ENCODE measurements around the gene PCED1B.
A peak's percentile ranks its signal among the peaks of the same experiment; 100 is the strongest.

Gene PCED1B

DNA sequence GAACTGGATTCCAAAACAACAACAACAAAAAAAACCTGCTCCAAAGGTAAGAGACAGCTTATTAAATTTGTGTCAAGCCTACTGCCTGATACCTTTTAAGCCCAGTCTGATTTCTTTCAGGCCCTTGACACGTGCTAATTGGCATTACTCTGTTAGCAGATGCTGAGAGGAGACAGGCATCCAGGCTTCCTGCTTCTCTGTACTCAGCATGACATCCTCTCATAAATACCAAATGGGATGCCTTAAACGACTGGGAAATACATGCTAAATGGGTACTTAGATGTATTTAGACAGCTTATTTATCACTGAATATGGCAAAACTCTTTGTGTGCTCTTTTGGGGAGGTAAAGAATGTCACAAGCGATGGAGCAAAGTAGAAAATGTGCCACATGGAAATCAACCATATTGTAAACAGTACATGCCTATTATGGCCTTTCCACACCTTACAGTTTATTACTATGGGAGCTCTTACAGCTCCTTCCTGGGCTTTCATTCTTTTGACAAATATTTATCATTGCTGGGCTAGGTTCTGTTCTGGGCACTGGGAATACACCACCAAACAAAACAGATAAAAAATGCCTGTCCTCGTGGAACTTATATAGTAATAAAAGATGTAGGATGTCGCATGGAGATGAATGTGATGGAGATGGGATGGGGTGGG is 11.5 kb upstream of the PCED1B start:
- no peak for DNase-seq

DNA sequence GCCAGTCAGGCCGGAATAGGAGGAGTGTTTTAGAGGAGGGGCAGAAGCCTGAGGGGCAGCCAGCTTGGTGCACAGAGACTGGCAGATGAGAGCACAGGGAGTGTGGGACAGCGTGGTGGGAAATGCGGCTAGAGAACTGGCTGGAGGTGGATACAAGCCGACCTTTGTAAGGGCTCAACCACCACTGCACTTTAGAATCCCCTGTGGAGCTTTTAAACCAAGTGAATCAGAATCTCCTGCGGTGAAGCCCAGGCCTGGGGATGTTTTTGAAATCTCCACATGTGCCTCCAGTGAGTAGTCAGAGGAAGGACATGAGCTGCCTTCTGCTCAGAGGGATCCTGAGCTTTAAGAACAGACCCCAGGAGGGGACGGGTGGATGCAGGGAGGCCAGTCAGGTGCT is 10.9 kb upstream of the PCED1B start:
- no peak for DNase-seq

DNA sequence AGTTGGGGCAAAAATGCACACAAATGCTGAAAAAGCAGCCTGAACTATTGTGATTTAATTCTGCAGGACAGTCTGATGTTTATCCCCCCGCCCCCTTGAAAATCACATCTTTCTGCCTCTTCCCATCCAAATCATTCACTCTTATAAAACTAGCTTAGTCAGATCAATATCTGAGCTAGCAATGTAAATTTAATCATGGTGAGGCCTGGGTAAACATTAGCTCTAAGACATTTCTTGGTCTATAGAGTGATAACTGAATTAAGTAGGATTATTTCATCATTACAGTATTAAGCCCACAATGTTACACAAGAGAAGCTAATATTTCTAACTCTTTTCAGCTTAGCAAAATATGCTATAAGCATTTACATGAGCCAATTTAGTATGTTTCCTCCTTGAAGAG is 9.1 kb upstream of the PCED1B start:
- DNase-seq, result no peak

DNA sequence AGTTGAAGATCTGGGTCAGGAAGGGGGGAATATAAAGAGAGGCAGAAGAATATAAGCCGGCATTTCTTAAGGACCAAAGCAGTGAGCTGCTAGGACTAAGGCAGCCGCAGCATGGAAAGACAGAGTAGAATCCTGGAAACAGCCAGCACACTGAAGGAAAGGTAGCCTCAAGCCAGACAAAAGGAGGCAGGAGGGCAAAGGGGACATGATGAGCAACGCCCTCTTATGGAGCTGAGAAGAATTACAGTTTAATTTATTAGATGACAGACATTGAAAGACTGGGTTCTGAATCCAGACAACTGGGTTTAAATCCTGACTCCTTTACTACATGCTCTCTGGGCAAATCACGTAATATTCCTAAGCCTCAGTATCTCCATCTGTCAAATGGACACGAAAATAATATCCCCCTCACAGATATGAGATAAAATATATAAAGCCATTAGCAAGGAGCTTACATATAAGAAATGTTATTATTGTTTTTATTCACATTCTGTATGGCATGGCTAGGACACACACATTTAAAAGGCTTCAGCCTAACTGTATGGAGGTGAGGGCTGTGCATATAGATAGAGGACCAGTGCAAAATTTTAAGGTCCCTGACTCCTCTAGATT is 8.1 kb upstream of the PCED1B start:
- DNase-seq, result no peak

- no peak for DNase-seq
Measured at GRCh38 chr12:47073951-47074350, 5.5 kb upstream of the PCED1B start.

- no peak for DNase-seq
Measured at GRCh38 chr12:47074757-47075156, 4.7 kb upstream of the PCED1B start.

- DNase-seq, result no peak
Measured at GRCh38 chr12:47075192-47076084, 4.0 kb upstream of the PCED1B start.

DNA sequence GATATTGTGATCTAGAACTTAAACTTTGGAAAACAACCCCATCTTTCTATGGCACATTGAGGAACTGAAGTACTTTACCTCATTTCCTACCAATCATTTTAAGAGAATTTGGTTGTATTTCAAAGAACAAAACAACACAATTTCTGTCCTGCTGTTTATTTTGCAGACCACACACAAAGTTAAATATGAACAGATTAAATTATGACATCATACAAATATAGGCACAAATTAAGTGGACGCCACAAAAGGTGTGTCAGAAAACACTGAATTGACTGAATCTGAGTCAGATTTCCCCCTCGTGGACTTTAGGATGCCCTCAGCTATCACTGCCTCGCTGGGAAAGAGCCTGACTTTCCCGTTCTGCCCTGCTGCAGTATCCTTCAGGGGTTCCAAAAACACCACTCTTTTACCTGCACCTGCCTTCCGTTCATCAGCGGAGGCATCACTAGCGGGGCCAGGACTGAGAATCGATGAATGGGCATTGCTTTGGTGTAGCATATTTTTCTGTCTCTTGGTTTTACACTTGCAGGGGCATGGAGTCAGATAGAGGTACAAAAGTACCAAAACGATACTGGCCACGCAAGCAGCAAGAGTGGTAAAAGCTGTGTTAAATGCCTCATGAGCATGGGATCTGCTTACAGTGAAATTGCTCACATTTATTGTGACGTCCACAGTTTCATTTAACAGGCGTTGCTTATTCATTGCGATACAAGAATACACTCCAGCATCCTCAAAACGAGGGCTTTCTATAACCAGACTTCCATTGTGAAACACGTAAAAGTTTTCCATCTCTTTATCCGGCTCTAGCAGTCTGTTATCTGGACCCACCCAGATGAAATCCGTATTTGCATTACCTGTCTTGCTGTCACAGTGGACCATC is 2.0 kb upstream of the PCED1B start:
- no peak for DNase-seq

DNA sequence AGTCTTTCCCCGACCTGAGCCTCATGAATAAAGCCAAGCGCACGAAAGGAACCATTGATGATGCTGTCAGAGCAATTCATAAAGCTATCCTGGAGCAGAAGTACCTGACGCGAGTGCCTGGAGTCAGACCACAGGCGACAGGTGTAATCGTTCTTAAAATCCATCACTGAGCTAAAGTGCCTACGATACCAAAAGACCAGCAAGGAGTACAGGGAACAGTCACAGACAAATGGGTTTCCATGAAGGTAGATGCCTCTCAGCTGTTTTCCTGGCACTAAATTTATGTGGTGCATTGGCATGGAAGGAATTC is 1.4 kb upstream of the PCED1B start:
- no peak for DNase-seq

DNA sequence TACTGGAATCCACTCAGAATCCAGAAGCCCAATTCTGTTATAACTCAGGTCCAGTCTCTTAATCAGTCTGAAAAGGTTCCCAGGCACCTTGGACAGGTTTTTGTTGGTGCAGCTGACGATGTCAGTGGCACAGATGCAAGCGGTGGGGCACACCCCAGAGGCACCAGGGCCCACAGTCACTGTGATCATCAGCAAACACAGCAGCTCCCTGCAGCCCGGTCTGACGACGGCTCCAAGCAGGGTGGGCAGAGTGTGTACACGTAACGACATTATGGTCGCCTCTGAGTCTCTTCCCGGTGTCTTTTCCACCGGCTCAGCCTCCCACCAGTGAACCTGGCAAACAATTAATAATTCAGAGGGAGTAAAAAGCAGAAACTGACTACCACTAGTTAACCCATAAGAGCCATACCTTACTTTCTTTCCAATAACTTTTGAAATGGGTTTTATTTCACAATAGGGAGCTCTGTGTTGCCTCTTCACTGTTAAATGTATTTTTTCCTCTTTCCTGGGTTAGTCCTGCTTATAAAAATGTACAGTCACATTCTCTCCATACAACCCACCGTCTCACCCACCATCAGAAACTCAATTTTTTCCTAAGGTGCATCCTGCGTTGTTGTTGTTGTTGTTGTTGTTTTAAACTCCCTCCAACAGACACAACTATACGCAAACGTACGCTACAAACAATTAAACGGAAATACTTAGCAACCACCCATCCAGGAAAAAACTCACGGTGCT is 521 bp upstream of the PCED1B start:
- DNase-seq, result peak; percentile 18

GRCh38 chr12:47079981-47080724 is 732 bp downstream of the PCED1B start:
- DNase-seq, result peak; percentile 10

GRCh38 chr12:47080725-47081502 is 1.5 kb downstream of the PCED1B start:
- DNase-seq, result peak; percentile 43

DNA sequence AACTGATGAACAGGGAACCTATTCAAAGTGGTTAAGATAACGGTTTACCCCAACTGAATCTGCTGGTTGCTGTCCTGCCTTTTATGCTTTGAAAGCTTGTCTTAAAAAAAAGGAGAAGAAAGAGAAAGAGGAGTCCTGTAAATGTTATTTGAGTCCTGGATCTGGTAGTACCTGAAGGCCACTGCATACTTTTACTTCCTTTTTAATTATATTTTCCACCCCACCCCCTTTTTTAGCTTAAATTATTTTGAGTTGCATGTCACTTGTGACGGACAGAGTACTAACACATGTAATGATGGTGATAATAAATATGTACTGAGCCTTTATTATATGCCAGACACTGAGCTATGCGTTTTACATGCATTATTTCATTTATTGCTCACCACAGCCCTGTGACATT is 2.9 kb downstream of the PCED1B start:
- no peak for DNase-seq

GRCh38 chr12:47082796-47083621 is 3.6 kb downstream of the PCED1B start:
- no peak for DNase-seq

- no peak for DNase-seq
Measured at GRCh38 chr12:47084172-47084571, 4.8 kb downstream of the PCED1B start.

DNA sequence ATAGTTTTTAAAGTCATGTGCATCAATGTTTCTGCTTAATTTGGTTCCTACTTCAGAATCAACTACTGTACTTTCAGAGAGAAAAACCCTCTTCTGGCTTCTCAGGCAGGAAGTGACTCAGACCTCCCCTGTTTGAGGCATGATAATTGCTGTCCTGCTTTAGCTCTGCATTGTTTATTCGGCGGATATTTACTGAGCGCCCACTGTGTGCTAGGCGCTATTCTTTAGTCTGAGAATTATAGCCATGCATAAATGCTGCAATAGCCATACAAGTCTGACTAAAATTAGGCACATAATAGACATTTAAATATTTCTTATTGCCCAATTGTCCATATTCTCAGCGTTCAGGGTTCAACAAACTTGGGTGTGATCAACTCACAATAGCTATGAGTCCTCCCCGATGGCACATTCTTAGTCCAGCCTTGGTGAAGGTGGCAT is 6.4 kb downstream of the PCED1B start:
- peak; percentile 20 for DNase-seq

GRCh38 chr12:47087088-47087688 is 7.8 kb downstream of the PCED1B start:
- no peak for DNase-seq

- no peak for DNase-seq
Measured at GRCh38 chr12:47088021-47088944, 8.9 kb downstream of the PCED1B start.
